Muscle of back (tissue), 11 donors: Measurements from ENCODE around the gene UBE2Z. TPM values are rescaled to one million over a fixed set of nuclear protein-coding genes. Genes with fewer than 3 reads are reported as not detected.

Source experiments
- DNase-seq, 3 donors: peaks; one replicate each; pipeline versions ENCODE4 v3.0.0 to v3.0.0-alpha.2; 2013
- polyA plus RNA-seq, 10 donors: library from polyadenylated mRNA; unstranded; fragments of 120-200 nt; gene quantifications; one replicate each; pipeline ENCODE4 v1.2.1, GENCODE V29; 2013; ENCODE audit not compliant: insufficient read length in 10 of 10

Gene UBE2Z
- polyA plus RNA-seq, 10 donors = 55.4 to 68.9 (median 59.9) TPM

- DNase-seq = no peak
Measured at GRCh38 chr17:48951572-48951971, 43.4 kb downstream of the UBE2Z start.

DNA sequence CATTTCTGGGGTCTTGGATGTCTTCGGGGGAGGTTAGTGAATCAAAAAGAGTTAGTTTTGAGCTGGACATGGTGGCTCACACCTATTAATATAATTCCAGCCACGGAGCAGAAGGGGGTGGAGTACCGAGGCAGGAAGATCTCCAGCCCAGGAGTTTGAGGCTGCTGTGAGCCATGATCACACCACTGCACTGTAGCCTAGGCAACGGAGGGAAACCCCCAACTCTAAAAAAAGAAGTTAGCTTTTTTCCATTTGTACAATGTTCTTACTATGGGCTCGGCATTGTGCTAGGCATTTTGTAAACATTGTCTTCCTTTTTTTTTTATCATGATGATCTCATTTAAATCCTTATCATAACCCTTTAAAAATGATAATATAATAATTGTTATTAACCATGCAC is 44.7 kb downstream of the UBE2Z start:
- DNase-seq = no peak

DNA sequence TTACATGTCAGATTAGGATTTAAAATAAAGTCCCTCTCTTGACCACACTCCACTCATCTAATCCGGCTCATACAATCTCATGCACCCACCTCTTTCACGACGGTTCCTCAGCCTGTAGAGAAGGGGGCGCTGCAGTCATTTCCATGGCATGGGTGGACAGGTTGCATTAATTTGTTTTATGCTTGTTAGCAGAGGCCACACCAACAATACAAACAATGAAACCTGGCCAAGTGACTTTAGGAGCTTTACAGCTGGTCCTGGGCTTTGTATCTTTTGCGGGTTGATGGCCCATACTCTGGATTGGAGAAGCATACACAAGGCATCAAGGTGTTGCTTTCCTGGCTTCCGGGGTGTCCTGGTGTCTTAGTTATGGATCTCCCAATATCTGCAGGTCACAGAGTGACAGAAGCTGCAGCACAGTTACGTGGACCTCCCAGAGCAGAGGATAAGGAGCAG is 46.1 kb downstream of the UBE2Z start:
- no peak for DNase-seq

- DNase-seq = no peak
Measured at GRCh38 chr17:48960834-48961515, 52.8 kb downstream of the UBE2Z start.

DNA sequence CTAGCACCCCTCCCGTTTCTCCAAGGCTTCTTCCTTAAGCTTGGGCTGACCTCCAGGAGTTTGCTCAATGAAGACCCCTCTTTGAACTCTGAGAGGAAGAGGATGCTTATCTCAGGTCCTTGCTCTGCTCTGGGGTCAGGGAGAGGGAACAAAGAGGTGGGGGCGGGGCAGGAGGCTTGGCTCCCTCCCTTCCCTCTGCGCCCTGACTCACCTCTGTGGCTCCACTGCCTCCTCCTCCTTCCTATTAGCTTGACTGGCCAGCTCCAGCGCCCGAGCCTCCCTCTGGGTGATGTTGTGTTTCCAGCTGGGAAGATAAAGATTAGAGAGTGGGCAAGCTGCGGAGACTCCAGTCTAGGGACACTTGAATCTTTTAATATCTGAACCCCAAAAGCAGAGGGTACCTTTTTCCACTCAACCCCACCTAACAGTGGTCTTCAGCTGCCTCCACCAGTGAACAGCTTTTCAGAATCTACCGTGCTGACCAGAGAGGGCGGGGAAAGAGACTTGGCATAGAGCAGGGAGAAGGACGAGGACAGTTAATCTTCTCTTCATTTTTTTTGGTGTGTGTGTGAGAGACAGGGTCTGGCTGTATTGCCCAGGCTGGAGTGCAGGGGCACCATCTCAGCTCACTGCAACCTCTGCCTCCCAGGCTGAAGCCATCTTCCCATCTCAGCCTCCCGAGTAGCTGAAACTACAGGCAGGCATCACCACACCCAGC is 53.5 kb downstream of the UBE2Z start:
- DNase-seq = no peak

DNA sequence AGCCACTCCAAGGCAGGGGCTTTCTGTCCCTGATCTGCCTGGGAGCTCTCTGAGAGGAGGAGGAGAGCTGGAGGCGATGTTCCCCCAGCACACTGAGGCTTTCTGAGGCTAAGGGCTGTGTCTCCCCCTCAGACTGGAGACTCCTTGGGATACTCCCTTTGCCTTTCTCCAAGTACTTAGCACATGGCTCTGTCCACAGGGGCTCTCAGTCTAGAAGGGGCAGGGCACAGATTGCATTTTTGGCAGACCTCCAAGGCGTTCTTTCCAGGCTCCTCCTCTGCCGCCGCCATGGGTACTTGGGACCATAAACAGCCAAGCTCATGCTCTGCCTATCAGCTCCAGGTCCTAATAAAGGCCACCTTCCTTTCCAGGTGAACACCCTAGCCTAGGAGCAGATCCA is 62.0 kb downstream of the UBE2Z start:
- DNase-seq = no peak

GRCh38 chr17:48970865-48971687 is 62.9 kb downstream of the UBE2Z start:
- no peak for DNase-seq

- DNase-seq = no peak
Measured at GRCh38 chr17:48972749-48973097, 64.5 kb downstream of the UBE2Z start.

GRCh38 chr17:48973806-48974205 is 65.6 kb downstream of the UBE2Z start:
- DNase-seq = no peak

Other genes with a start within 250 kb of the UBE2Z start
- not detected for gene PRAC1, start 185.9 kb upstream of the UBE2Z start, polyA plus RNA-seq
- not detected for gene PRAC2, start 185.2 kb upstream of the UBE2Z start, polyA plus RNA-seq
- gene HOXB13, start 179.7 kb upstream of the UBE2Z start, polyA plus RNA-seq = under 1 TPM in 1 of 10 donors, not detected in 9; 0.04 TPM
- gene TTLL6, start 91.2 kb upstream of the UBE2Z start, polyA plus RNA-seq = under 1 TPM in 1 of 10 donors, not detected in 9; 0.22 TPM
- gene CALCOCO2, start 77.4 kb upstream of the UBE2Z start, polyA plus RNA-seq = 10 to 100 TPM; 41.0 to 57.4 (median 50.7) TPM
- gene ATP5MC1, start 15.6 kb upstream of the UBE2Z start, polyA plus RNA-seq = 100 to 1,000 TPM; 110 to 146 (median 128) TPM
- 10 to 100 TPM; 59.5 to 78.6 (median 65.4) TPM for gene SNF8, start 36.4 kb downstream of the UBE2Z start, polyA plus RNA-seq
- under 1 TPM in 1 of 10 donors, not detected in 9; 0.35 TPM for gene GIP, start 60.2 kb downstream of the UBE2Z start, polyA plus RNA-seq
- gene IGF2BP1, start 89.0 kb downstream of the UBE2Z start, polyA plus RNA-seq = 10 to 100 TPM in 8 of 10 donors, 1 to 10 TPM in 2; 5.2 to 17.7 (median 12.3) TPM
- under 1 TPM; 0.05 to 0.22 (median 0.12) TPM for gene B4GALNT2, start 224.4 kb downstream of the UBE2Z start, polyA plus RNA-seq